ENCODE measurements around the gene LDLRAD3. TPM values are rescaled to one million over a fixed set of nuclear protein-coding genes. Genes with fewer than 3 reads are reported as not detected.

The LDLRAD3 gene
- polyA plus RNA-seq, 2 donors = 4.8 to 5.1 TPM

GRCh38 chr11:36105743-36106581 is 162.1 kb downstream of the LDLRAD3 start:
- H3K36me3 ChIP-seq (ENCODE audit: control insufficient read depth in 2 of 2, insufficient read depth in 2 of 2, low read length in 1 of 2) = peaks cover 0 to 4% of the 10 kb centered on the region in 2 donors
- no peak overlapping the region for H3K27ac ChIP-seq (ENCODE audit: low read depth in 2 of 2, low read length in 1 of 2)
- H3K9me3 ChIP-seq (ENCODE audit: control insufficient read depth in 2 of 2, insufficient read depth in 1 of 2, low read depth in 1 of 2, low read length in 1 of 2) = no peaks in the 10 kb centered on the region
- no peaks in the 10 kb centered on the region for H3K27me3 ChIP-seq (ENCODE audit: control insufficient read depth in 1 of 2, insufficient read depth in 2 of 2, low read length in 2 of 2)
- H3K4me3 ChIP-seq (ENCODE audit: low read depth in 1 of 2, low read length in 2 of 2) = no peak overlapping the region
- H3K4me1 ChIP-seq (ENCODE audit: control insufficient read depth in 2 of 2, insufficient read depth in 2 of 2, low read length in 1 of 2) = peaks cover 0 to 2% of the 10 kb centered on the region in 2 donors
- 85 to 92% methylated on average over 9 of the region's 9 CpGs for WGBS, 2 donors

- H3K9me3 ChIP-seq (ENCODE audit: control insufficient read depth in 2 of 2, insufficient read depth in 1 of 2, low read depth in 1 of 2, low read length in 1 of 2) = no peaks in the 10 kb centered on the region
- H3K27me3 ChIP-seq (ENCODE audit: control insufficient read depth in 1 of 2, insufficient read depth in 2 of 2, low read length in 2 of 2) = no peaks in the 10 kb centered on the region
- 87 to 89% methylated on average over 5 of the region's 5 CpGs for WGBS, 2 donors
- no peak overlapping the region for H3K27ac ChIP-seq (ENCODE audit: low read depth in 2 of 2, low read length in 1 of 2)
- H3K4me1 ChIP-seq (ENCODE audit: control insufficient read depth in 2 of 2, insufficient read depth in 2 of 2, low read length in 1 of 2) = peaks cover 0 to 2% of the 10 kb centered on the region in 2 donors
- H3K4me3 ChIP-seq (ENCODE audit: low read depth in 1 of 2, low read length in 2 of 2) = no peak overlapping the region
- H3K36me3 ChIP-seq (ENCODE audit: control insufficient read depth in 2 of 2, insufficient read depth in 2 of 2, low read length in 1 of 2) = peaks cover 0 to 4% of the 10 kb centered on the region in 2 donors
These were observed 163.7 kb downstream of the LDLRAD3 start for GRCh38 chr11:36107547-36107946.

- peaks cover 0 to 4% of the 10 kb centered on the region in 2 donors for H3K36me3 ChIP-seq (ENCODE audit: control insufficient read depth in 2 of 2, insufficient read depth in 2 of 2, low read length in 1 of 2)
- 86 to 91% methylated on average over 12 of the region's 12 CpGs for WGBS, 2 donors
- no peak overlapping the region for H3K27ac ChIP-seq (ENCODE audit: low read depth in 2 of 2, low read length in 1 of 2)
- H3K9me3 ChIP-seq (ENCODE audit: control insufficient read depth in 2 of 2, insufficient read depth in 1 of 2, low read depth in 1 of 2, low read length in 1 of 2) = no peaks in the 10 kb centered on the region
- no peak overlapping the region for H3K4me3 ChIP-seq (ENCODE audit: low read depth in 1 of 2, low read length in 2 of 2)
- no peaks in the 10 kb centered on the region for H3K27me3 ChIP-seq (ENCODE audit: control insufficient read depth in 1 of 2, insufficient read depth in 2 of 2, low read length in 2 of 2)
- peaks cover 0 to 2% of the 10 kb centered on the region in 2 donors for H3K4me1 ChIP-seq (ENCODE audit: control insufficient read depth in 2 of 2, insufficient read depth in 2 of 2, low read length in 1 of 2)
These were observed 165.2 kb downstream of the LDLRAD3 start for GRCh38 chr11:36108881-36109589.

- Histone ChIP-seq H3K4me3 (ENCODE audit: low read depth in 1 of 2, low read length in 2 of 2) (no peak overlapping the region), H3K27ac (ENCODE audit: low read depth in 2 of 2, low read length in 1 of 2) (no peak overlapping the region), H3K36me3 (ENCODE audit: control insufficient read depth in 2 of 2, insufficient read depth in 2 of 2, low read length in 1 of 2) (peaks cover 0 to 4% of the 10 kb centered on the region in 2 donors), H3K27me3 (ENCODE audit: control insufficient read depth in 1 of 2, insufficient read depth in 2 of 2, low read length in 2 of 2) (no peaks in the 10 kb centered on the region), H3K4me1 (ENCODE audit: control insufficient read depth in 2 of 2, insufficient read depth in 2 of 2, low read length in 1 of 2) (peaks cover 0 to 2% of the 10 kb centered on the region in 2 donors), H3K9me3 (ENCODE audit: control insufficient read depth in 2 of 2, insufficient read depth in 1 of 2, low read depth in 1 of 2, low read length in 1 of 2) (no peaks in the 10 kb centered on the region)
- WGBS, 2 donors = 89 to 92% methylated on average over 3 of the region's 3 CpGs
These were observed 165.7 kb downstream of the LDLRAD3 start for GRCh38 chr11:36109590-36109849.

GRCh38 chr11:36109850-36110606 is 166.2 kb downstream of the LDLRAD3 start:
- no peaks in the 10 kb centered on the region for H3K27me3 ChIP-seq (ENCODE audit: control insufficient read depth in 1 of 2, insufficient read depth in 2 of 2, low read length in 2 of 2)
- 78% methylated on average over 6 of the region's 6 CpGs for WGBS, 2 donors
- no peaks in the 10 kb centered on the region for H3K4me1 ChIP-seq (ENCODE audit: control insufficient read depth in 2 of 2, insufficient read depth in 2 of 2, low read length in 1 of 2)
- no peak overlapping the region for H3K4me3 ChIP-seq (ENCODE audit: low read depth in 1 of 2, low read length in 2 of 2)
- H3K36me3 ChIP-seq (ENCODE audit: control insufficient read depth in 2 of 2, insufficient read depth in 2 of 2, low read length in 1 of 2) = peaks cover 0 to 4% of the 10 kb centered on the region in 2 donors
- no peaks in the 10 kb centered on the region for H3K9me3 ChIP-seq (ENCODE audit: control insufficient read depth in 2 of 2, insufficient read depth in 1 of 2, low read depth in 1 of 2, low read length in 1 of 2)
- H3K27ac ChIP-seq (ENCODE audit: low read depth in 2 of 2, low read length in 1 of 2) = no peak overlapping the region

- WGBS, 2 donors = 58 to 59% methylated on average over 9 of the region's 9 CpGs
- H3K9me3 ChIP-seq (ENCODE audit: control insufficient read depth in 2 of 2, insufficient read depth in 1 of 2, low read depth in 1 of 2, low read length in 1 of 2) = no peaks in the 10 kb centered on the region
- H3K36me3 ChIP-seq (ENCODE audit: control insufficient read depth in 2 of 2, insufficient read depth in 2 of 2, low read length in 1 of 2) = peaks cover 0 to 7% of the 10 kb centered on the region in 2 donors
- H3K4me1 ChIP-seq (ENCODE audit: control insufficient read depth in 2 of 2, insufficient read depth in 2 of 2, low read length in 1 of 2) = no peaks in the 10 kb centered on the region
- H3K27ac ChIP-seq (ENCODE audit: low read depth in 2 of 2, low read length in 1 of 2) = no peak overlapping the region
- H3K4me3 ChIP-seq (ENCODE audit: low read depth in 1 of 2, low read length in 2 of 2) = no peak overlapping the region
- H3K27me3 ChIP-seq (ENCODE audit: control insufficient read depth in 1 of 2, insufficient read depth in 2 of 2, low read length in 2 of 2) = no peaks in the 10 kb centered on the region
These were observed 167.0 kb downstream of the LDLRAD3 start for GRCh38 chr11:36110668-36111410.

- Histone ChIP-seq H3K4me1 (ENCODE audit: control insufficient read depth in 2 of 2, insufficient read depth in 2 of 2, low read length in 1 of 2) (no peaks in the 10 kb centered on the region), H3K27me3 (ENCODE audit: control insufficient read depth in 1 of 2, insufficient read depth in 2 of 2, low read length in 2 of 2) (no peaks in the 10 kb centered on the region), H3K9me3 (ENCODE audit: control insufficient read depth in 2 of 2, insufficient read depth in 1 of 2, low read depth in 1 of 2, low read length in 1 of 2) (no peaks in the 10 kb centered on the region), H3K27ac (ENCODE audit: low read depth in 2 of 2, low read length in 1 of 2) (no peak overlapping the region), H3K4me3 (ENCODE audit: low read depth in 1 of 2, low read length in 2 of 2) (no peak overlapping the region), H3K36me3 (ENCODE audit: control insufficient read depth in 2 of 2, insufficient read depth in 2 of 2, low read length in 1 of 2) (peaks cover 0 to 7% of the 10 kb centered on the region in 2 donors)
- 93 to 94% methylated on average over 7 of the region's 7 CpGs for WGBS, 2 donors
These were observed 170.2 kb downstream of the LDLRAD3 start for GRCh38 chr11:36114095-36114494.

GRCh38 chr11:36115378-36115801 is 171.5 kb downstream of the LDLRAD3 start:
- Histone ChIP-seq H3K27me3 (ENCODE audit: control insufficient read depth in 1 of 2, insufficient read depth in 2 of 2, low read length in 2 of 2) (no peaks in the 10 kb centered on the region), H3K9me3 (ENCODE audit: control insufficient read depth in 2 of 2, insufficient read depth in 1 of 2, low read depth in 1 of 2, low read length in 1 of 2) (no peaks in the 10 kb centered on the region), H3K4me3 (ENCODE audit: low read depth in 1 of 2, low read length in 2 of 2) (no peak overlapping the region), H3K4me1 (ENCODE audit: control insufficient read depth in 2 of 2, insufficient read depth in 2 of 2, low read length in 1 of 2) (no peaks in the 10 kb centered on the region), H3K36me3 (ENCODE audit: control insufficient read depth in 2 of 2, insufficient read depth in 2 of 2, low read length in 1 of 2) (peaks cover 0 to 4% of the 10 kb centered on the region in 2 donors), H3K27ac (ENCODE audit: low read depth in 2 of 2, low read length in 1 of 2) (no peak overlapping the region)
- 94 to 96% methylated on average over 9 of the region's 9 CpGs for WGBS, 2 donors

GRCh38 chr11:36116161-36116560 is 172.3 kb downstream of the LDLRAD3 start:
- no peaks in the 10 kb centered on the region for H3K4me1 ChIP-seq (ENCODE audit: control insufficient read depth in 2 of 2, insufficient read depth in 2 of 2, low read length in 1 of 2)
- no peak overlapping the region for H3K4me3 ChIP-seq (ENCODE audit: low read depth in 1 of 2, low read length in 2 of 2)
- WGBS, 2 donors = 79 to 80% methylated on average over 6 of the region's 6 CpGs
- no peaks in the 10 kb centered on the region for H3K27me3 ChIP-seq (ENCODE audit: control insufficient read depth in 1 of 2, insufficient read depth in 2 of 2, low read length in 2 of 2)
- H3K27ac ChIP-seq (ENCODE audit: low read depth in 2 of 2, low read length in 1 of 2) = no peak overlapping the region
- H3K9me3 ChIP-seq (ENCODE audit: control insufficient read depth in 2 of 2, insufficient read depth in 1 of 2, low read depth in 1 of 2, low read length in 1 of 2) = no peaks in the 10 kb centered on the region
- H3K36me3 ChIP-seq (ENCODE audit: control insufficient read depth in 2 of 2, insufficient read depth in 2 of 2, low read length in 1 of 2) = peaks cover 0 to 3% of the 10 kb centered on the region in 2 donors
